Lung (tissue), 12 donors: Measurements from ENCODE around the gene CRYBG1. TPM values are rescaled to one million over a fixed set of nuclear protein-coding genes. Genes with fewer than 3 reads are reported as not detected.
"Not testable (repeated sequence)": the region's sequence is repeated elsewhere in the genome, so short reads cannot be mapped to it uniquely, and the experiment has no call there.

Experiments
- ATAC-seq: fragments of 200-7000 bp; cut with Tn5 transposase; one replicate; pipeline ENCODE4 v1.9.1; 2020; ENCODE audit warnings: moderate number of reproducible peaks; ENCODE audit not compliant: insufficient read depth, low FRiP score
- DNase-seq, 3 donors: peaks; one replicate each; pipeline ENCODE4 v3.0.0-alpha.2; 2013 to 2017
- H3K27ac ChIP-seq, 2 donors: one replicate each; pipeline ENCODE4 v1.5.1; 2013; ENCODE audit warnings: mild to moderate bottlenecking in 2 of 2, moderate library complexity in 2 of 2, control low read depth in 1 of 2, inconsistent platforms in 1 of 2, low read depth in 1 of 2, low read length in 1 of 2
- H3K27me3 ChIP-seq, 3 donors: one replicate each; pipeline ENCODE4 v1.5.1; 2013; ENCODE audit warnings: low read length in 2 of 3; ENCODE audit not compliant: control insufficient read depth in 3 of 3, insufficient read depth in 3 of 3
- H3K36me3 ChIP-seq, 4 donors: one replicate each; pipeline ENCODE4 v1.5.1; 2013; ENCODE audit warnings: low read length in 4 of 4, mild to moderate bottlenecking in 1 of 4, moderate library complexity in 1 of 4; ENCODE audit not compliant: control insufficient read depth in 4 of 4, insufficient read depth in 4 of 4
- H3K4me1 ChIP-seq, 5 donors: one replicate each; pipeline ENCODE4 v1.5.1; 2013; ENCODE audit warnings: low read length in 5 of 5, mild to moderate bottlenecking in 2 of 5, moderate library complexity in 1 of 5; ENCODE audit not compliant: control insufficient read depth in 5 of 5, insufficient read depth in 5 of 5
- H3K4me3 ChIP-seq: one replicate; pipeline ENCODE4 v1.5.1; 2013; ENCODE audit warnings: mild to moderate bottlenecking, control low read depth, moderate library complexity
- H3K9ac ChIP-seq, 2 donors: one replicate each; pipeline ENCODE4 v1.5.1; 2013; ENCODE audit warnings: low read length in 2 of 2, control low read depth in 1 of 2; ENCODE audit not compliant: insufficient read depth in 1 of 2
- H3K9me3 ChIP-seq, 4 donors: one replicate each; pipeline ENCODE4 v1.5.1; 2013; ENCODE audit warnings: low read length in 3 of 4, mild to moderate bottlenecking in 1 of 4, moderate library complexity in 1 of 4; ENCODE audit not compliant: control insufficient read depth in 4 of 4, insufficient read depth in 3 of 4
- WGBS, 2 donors: extraction: QIAGEN DNeasy Blood & Tissue Kit; methylation state at CpG; one replicate each; pipeline ENCODE4 v1.1.7; 2013; 5-methylcytosine and 5-hydroxymethylcytosine counted together
- polyA plus RNA-seq, 2 donors: library from polyadenylated mRNA; stranded (reverse); fragments of 200-250 nt; gene quantifications; one replicate each; pipeline ENCODE4 v1.2.1, GENCODE V29; 2013
- total RNA-seq, 2 donors: library from RNA; depleted of rRNA in 1 of 2; stranded (reverse); fragments of >200 nt in 1 of 2; gene quantifications; one replicate each; pipeline ENCODE4 v1.2.1, GENCODE V29; 2014 to 2021
- TF ChIP-seq, protein P1 (sequence below): IDR thresholded peaks from 2 replicates; pipeline ENCODE4 v1.5.1; 2012; ENCODE audit warnings: mild to moderate bottlenecking; ENCODE audit errors: control extremely low read depth, extremely low read depth
- donor health status: control.
- donor health status: control.
- donor health status: Bipolar disorder and iron deficiency.
- donor health status: healthy.
- donor health status: DM: yes; HTN: yes; CAD: no.

CRYBG1 gene
- total and polyA plus RNA-seq, 4 donors = 5.7 to 28.0 (median 12.6) TPM

DNA sequence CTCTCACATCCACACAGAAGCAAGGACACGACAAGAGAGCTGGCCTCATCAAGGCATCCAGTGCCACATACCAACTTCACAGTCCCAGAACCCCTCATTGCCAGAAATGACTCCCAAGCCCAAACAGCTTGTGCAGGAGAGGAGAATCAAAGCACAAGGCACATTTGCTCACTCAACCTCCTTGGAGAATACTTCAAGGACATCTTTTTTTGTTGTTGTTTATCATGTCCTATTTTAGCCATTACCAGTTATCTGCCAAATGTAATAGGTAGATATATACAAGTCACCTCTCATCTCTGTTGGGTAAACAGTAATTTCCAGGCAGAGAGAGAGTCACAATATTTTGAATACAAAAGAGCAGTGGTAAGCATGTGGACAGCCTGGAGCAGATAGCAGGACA, 221.0 kb downstream of the CRYBG1 start:
- no peaks in the 10 kb centered on the region for H3K9me3 ChIP-seq
- H3K27ac ChIP-seq = no peak overlapping the region
- DNase-seq (no peak), ATAC-seq (no peak)
- H3K9ac ChIP-seq = no peak overlapping the region
- WGBS, 2 donors = 78 to 95% methylated on average over 1 of the region's 1 CpG
- H3K36me3 ChIP-seq = peaks cover 0 to 9% (median 3%) of the 10 kb centered on the region in 4 donors
- TF ChIP-seq, protein P1, sequence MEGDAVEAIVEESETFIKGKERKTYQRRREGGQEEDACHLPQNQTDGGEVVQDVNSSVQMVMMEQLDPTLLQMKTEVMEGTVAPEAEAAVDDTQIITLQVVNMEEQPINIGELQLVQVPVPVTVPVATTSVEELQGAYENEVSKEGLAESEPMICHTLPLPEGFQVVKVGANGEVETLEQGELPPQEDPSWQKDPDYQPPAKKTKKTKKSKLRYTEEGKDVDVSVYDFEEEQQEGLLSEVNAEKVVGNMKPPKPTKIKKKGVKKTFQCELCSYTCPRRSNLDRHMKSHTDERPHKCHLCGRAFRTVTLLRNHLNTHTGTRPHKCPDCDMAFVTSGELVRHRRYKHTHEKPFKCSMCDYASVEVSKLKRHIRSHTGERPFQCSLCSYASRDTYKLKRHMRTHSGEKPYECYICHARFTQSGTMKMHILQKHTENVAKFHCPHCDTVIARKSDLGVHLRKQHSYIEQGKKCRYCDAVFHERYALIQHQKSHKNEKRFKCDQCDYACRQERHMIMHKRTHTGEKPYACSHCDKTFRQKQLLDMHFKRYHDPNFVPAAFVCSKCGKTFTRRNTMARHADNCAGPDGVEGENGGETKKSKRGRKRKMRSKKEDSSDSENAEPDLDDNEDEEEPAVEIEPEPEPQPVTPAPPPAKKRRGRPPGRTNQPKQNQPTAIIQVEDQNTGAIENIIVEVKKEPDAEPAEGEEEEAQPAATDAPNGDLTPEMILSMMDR = no peak
- no peaks in the 10 kb centered on the region for H3K27me3 ChIP-seq
- H3K4me3 ChIP-seq = no peak overlapping the region
- no peaks in the 10 kb centered on the region for H3K4me1 ChIP-seq

DNA sequence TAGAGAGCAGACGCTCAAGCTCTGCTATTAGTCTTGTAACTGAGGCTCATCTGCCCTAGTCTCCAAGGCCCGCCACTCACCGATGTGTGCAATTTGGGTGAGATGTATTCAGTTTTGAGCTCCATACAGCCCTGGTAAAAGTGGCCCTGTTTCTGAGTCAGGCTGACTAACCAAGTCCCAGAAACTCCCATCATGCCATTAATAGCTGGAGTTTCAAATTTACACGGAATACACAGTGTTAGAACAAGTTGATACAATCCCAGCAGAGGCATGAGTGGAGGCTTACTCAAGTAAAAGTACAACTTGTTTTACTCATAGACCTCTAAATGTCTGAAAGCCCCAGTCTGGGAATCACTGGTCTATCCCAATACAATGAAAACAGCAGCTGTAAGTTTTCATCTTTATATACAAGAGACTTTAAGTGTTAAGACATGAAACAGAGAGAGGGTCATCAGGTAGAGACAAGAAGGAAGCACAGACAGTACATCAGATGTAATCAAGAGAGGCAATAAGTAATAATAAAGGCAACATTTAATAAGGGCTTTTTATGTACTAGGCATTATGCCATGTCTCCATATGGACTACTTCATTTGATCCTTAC, 226.4 kb downstream of the CRYBG1 start:
- H3K9ac ChIP-seq = no peak overlapping the region
- H3K4me1 ChIP-seq = no peaks in the 10 kb centered on the region
- no peaks in the 10 kb centered on the region for H3K9me3 ChIP-seq
- H3K27ac ChIP-seq = no peak overlapping the region
- no peak overlapping the region for H3K4me3 ChIP-seq
- no peak for ATAC-seq
- no peaks in the 10 kb centered on the region for H3K27me3 ChIP-seq
- DNase-seq = no peak
- H3K36me3 ChIP-seq = peaks cover 0 to 17% (median 5%) of the 10 kb centered on the region in 4 donors
- TF ChIP-seq, protein P1 = no peak
- WGBS, 2 donors = 85 to 96% methylated on average over 4 of the region's 4 CpGs

DNA sequence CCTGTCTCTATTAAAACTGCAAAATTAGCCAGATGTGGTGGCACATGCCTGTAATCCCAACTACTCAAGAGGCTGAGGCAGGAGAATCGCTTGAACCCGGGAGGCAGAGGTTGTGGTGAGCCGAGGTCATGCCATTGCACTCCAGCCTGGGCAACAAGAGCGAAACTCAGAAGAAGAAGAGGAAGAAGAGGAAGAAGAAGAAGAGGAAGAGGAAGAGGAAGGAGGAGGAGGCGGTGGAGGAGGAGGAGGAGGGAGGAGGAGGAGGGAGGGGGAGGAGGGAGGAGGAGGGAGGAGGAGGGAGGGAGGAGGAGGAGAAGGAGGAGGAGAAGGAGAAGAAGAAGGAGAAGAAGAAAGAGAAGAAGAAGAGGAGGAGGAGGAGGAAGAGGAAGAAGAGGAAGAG, 228.4 kb downstream of the CRYBG1 start:
- peaks cover 0 to 16% (median 3%) of the 10 kb centered on the region in 4 donors for H3K36me3 ChIP-seq
- 62 to 66% methylated on average over 3 to 4 of the region's 5 CpGs for WGBS, 2 donors
- H3K4me3 ChIP-seq, H3K27me3 ChIP-seq, H3K9ac ChIP-seq, ATAC-seq, DNase-seq, H3K9me3 ChIP-seq, H3K4me1 ChIP-seq, H3K27ac ChIP-seq: not testable (repeated sequence)

DNA sequence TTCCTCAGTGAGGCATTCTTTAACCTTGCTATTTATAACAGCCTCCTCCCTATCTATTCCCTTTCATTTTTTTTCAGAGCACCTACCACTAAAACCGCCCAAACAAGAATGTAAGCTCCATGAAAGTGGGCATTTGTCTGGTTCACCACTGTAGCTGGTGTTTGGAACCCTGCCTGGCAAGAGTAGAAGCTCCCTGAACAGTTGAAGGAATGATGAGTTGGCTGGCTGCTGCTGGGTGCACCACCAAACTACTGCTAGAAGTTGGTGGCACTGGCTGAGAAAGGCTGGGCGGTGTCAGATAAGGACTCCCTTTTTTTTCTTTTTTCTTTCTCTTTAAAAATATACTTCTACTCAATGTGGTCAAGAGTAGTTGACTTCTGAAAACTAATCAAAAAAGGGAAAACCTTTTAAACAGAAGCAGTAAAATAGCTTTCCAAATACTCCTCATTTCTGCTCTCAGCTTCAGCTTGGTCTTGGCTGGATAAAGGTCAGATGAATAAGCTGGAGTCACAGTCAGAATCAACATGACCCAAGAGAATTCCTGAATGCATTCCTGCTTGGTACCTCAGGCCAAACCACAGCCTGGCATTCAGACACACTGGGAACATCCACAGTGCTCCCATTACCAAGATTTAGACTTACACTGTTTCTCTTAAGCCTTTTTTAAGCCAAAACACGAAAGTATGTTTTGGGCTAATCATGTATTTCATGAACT, 230.8 kb downstream of the CRYBG1 start:
- Histone ChIP-seq H3K9me3 (no peaks in the 10 kb centered on the region), H3K9ac (no peak overlapping the region), H3K4me1 (no peaks in the 10 kb centered on the region), H3K27me3 (no peaks in the 10 kb centered on the region), H3K36me3 (peaks cover 0 to 16% (median 2%) of the 10 kb centered on the region in 4 donors), H3K27ac (no peak overlapping the region), H3K4me3 (no peak overlapping the region)
- TF ChIP-seq, protein P1 = no peak
- ATAC-seq = no peak
- 91 to 95% methylated on average over 3 of the region's 3 CpGs for WGBS, 2 donors
- DNase-seq = no peak
